Esophagus squamous epithelium (tissue), 5 donors: ENCODE measurements around the gene LRP10. TPM values are rescaled to one million over a fixed set of nuclear protein-coding genes. Genes with fewer than 3 reads are reported as not detected.
"Not testable (repeated sequence)": the region's sequence is repeated elsewhere in the genome, so short reads cannot be mapped to it uniquely, and the experiment has no call there.

ENCODE experiments used
- DNase-seq: peaks from one replicate; lab custom pipeline; 2025; lab: John Stamatoyannopoulos, UW
- H3K27ac ChIP-seq, 4 donors: fragments of 200-600 bp; sonication (generic); one replicate each; pipeline ENCODE4 v1.5.1; 2016 to 2019; ENCODE audit warnings: mild to moderate bottlenecking in 1 of 4
- H3K27me3 ChIP-seq, 4 donors: fragments of 200-600 bp; sonication (generic); 1 replicate in 3 of 4; 2 replicates in 1 of 4; pipeline versions ENCODE4 v1.5.1 to v1.6.0; 2017 to 2021; ENCODE audit warnings: antibody characterized with exemption in 1 of 4
- H3K36me3 ChIP-seq, 3 donors: fragments of 200-600 bp; sonication (generic); one replicate each; pipeline ENCODE4 v1.5.1; 2016 to 2019
- H3K4me1 ChIP-seq, 3 donors: fragments of 200-600 bp; sonication (generic); one replicate each; pipeline ENCODE4 v1.5.1; 2017 to 2019
- H3K4me3 ChIP-seq, 4 donors: fragments of 200-600 bp; sonication (generic); 1 replicate in 3 of 4; 2 replicates in 1 of 4; pipeline ENCODE4 v1.5.1; 2016 to 2019; ENCODE audit warnings: mild to moderate bottlenecking in 2 of 4, moderate library complexity in 1 of 4
- H3K9me3 ChIP-seq, 3 donors: fragments of 200-600 bp; sonication (generic); one replicate each; pipeline ENCODE4 v1.5.1; 2016 to 2019
- CTCF ChIP-seq, 6 experiments: fragments of 450-650 bp in 4 of 6; fragments of 200-600 bp in 2 of 6; sonication (generic) in 2 of 6; IDR thresholded peaks; one replicate each; pipeline ENCODE4 v1.5.1; 2016 to 2019; ENCODE audit warnings: antibody characterized with exemption in 6 of 6, mild to moderate bottlenecking in 4 of 6, moderate library complexity in 4 of 6
- POLR2A ChIP-seq, 4 donors: fragments of 450-650 bp; IDR thresholded peaks; one replicate each; pipeline ENCODE4 v1.6.1; 2017; ENCODE audit warnings: antibody characterized with exemption in 4 of 4, mild to moderate bottlenecking in 4 of 4, moderate library complexity in 3 of 4
- WGBS, 2 donors: methylation state at CpG; one replicate each; pipeline ENCODE4 v1.1.5; 2018; 5-methylcytosine and 5-hydroxymethylcytosine counted together
- intact Hi-C: fragments of 100-400 bp; cut with DNase I; formaldehyde crosslinking; loops from one replicate; pipeline ENCODE4 v1.15.0; 2022
- total RNA-seq, 4 donors: library from RNA; depleted of rRNA; stranded (reverse); fragments of >200 nt; gene quantifications; one replicate each; pipeline ENCODE4 v1.1.0, GENCODE V29; 2016
- donor health status: DM: yes; HTN: yes; CAD: no.

LRP10 gene
- 100 to 1,000 TPM; 111 to 314 (median 128) TPM for total RNA-seq

- Histone ChIP-seq H3K27me3 (no peaks in the 10 kb centered on the region), H3K4me1 (peaks cover 20 to 58% (median 31%) of the 10 kb centered on the region in 3 donors), H3K36me3 (peaks cover 20 to 36% (median 31%) of the 10 kb centered on the region in 3 donors), H3K27ac (peak within 1 kb of the TSS; percentile 97 to 100 (median 100)), H3K9me3 (no peaks in the 10 kb centered on the region), H3K4me3 (peak within 1 kb of the TSS; percentile 64 to 100 (median 88))
- WGBS, 2 donors = 0 to 1% methylated on average over 12 to 19 of the region's 50 CpGs
- intact Hi-C loops = no loop called here
- TF ChIP-seq POLR2A (IDR thresholded peaks at IDR 0.05) (peak in 3 of 4 donors; percentile 73 to 93 (median 73)), CTCF (IDR thresholded peaks at IDR 0.05) (peak in 4 of 6 experiments; percentile 4 to 25 (median 12))
- peak; percentile 72 for DNase-seq
Observed at GRCh38 chr14:22871224-22872032, at the start of gene LRP10. TSS of gene LRP10 (plus strand) at chr14:22871740. CDS start at chr14:22872304, 564 bp downstream.

- TF ChIP-seq CTCF (IDR thresholded peaks at IDR 0.05) (no peak), POLR2A (IDR thresholded peaks at IDR 0.05) (no peak)
- no peaks in the 10 kb centered on the region for H3K36me3 ChIP-seq
- peak overlapping the region; percentile 17 to 74 (median 46) for H3K4me3 ChIP-seq
- H3K27ac ChIP-seq = peak overlapping the region; percentile 34 to 91 (median 78)
- H3K27me3 ChIP-seq = peaks cover 0 to 4% (median 0%) of the 10 kb centered on the region in 4 donors
- H3K9me3 ChIP-seq = no peaks in the 10 kb centered on the region
- intact Hi-C loops = no loop called here
- no peak for DNase-seq
- peaks cover 6 to 64% (median 25%) of the 10 kb centered on the region in 3 donors for H3K4me1 ChIP-seq
- 66 to 69% methylated on average over 16 to 25 of the region's 32 CpGs for WGBS, 2 donors
Observed at GRCh38 chr14:22822016-22822570, 49.4 kb upstream of the LRP10 start.

GRCh38 chr14:22822571-22823098, 48.9 kb upstream of the LRP10 start:
- H3K36me3 ChIP-seq = no peaks in the 10 kb centered on the region
- H3K4me3 ChIP-seq = peak overlapping the region; percentile 17 to 74 (median 46)
- WGBS, 2 donors = 0 to 2% methylated on average over 15 of the region's 34 CpGs
- H3K9me3 ChIP-seq = no peaks in the 10 kb centered on the region
- DNase-seq = no peak
- H3K4me1 ChIP-seq = peaks cover 6 to 61% (median 22%) of the 10 kb centered on the region in 3 donors
- intact Hi-C loops = no loop called here
- H3K27me3 ChIP-seq = peaks cover 0 to 4% (median 0%) of the 10 kb centered on the region in 4 donors
- peak overlapping the region; percentile 34 to 91 (median 78) for H3K27ac ChIP-seq
- TF ChIP-seq CTCF (IDR thresholded peaks at IDR 0.05) (peak; percentile 70 to 90 (median 84)), POLR2A (IDR thresholded peaks at IDR 0.05) (no peak)

- Histone ChIP-seq H3K4me1 (peaks cover 6 to 44% (median 10%) of the 10 kb centered on the region in 3 donors), H3K4me3 (no peak overlapping the region), H3K9me3 (no peaks in the 10 kb centered on the region), H3K27ac (no peak overlapping the region), H3K36me3 (no peaks in the 10 kb centered on the region), H3K27me3 (no peaks in the 10 kb centered on the region)
- intact Hi-C loops = no loop called here
- WGBS, 2 donors = 62 to 65% methylated on average over 8 of the region's 8 CpGs
- DNase-seq = no peak
- TF ChIP-seq POLR2A (IDR thresholded peaks at IDR 0.05) = no peak
- no peak for TF ChIP-seq CTCF (IDR thresholded peaks at IDR 0.05)
Observed at GRCh38 chr14:22824711-22825359, 46.7 kb upstream of the LRP10 start.

GRCh38 chr14:22829076-22829660, 42.4 kb upstream of the LRP10 start:
- Histone ChIP-seq H3K36me3 (peaks cover 0 to 30% (median 0%) of the 10 kb centered on the region in 3 donors), H3K27ac (peak overlapping the region; percentile 83 to 91 (median 87)), H3K4me1 (peaks cover 10 to 34% (median 11%) of the 10 kb centered on the region in 3 donors), H3K4me3 (peak overlapping the region; percentile 61 to 90 (median 78))
- H3K27me3 ChIP-seq, DNase-seq, intact Hi-C loops, H3K9me3 ChIP-seq: not testable (repeated sequence)
- WGBS, 2 donors = 80 to 81% methylated on average over 12 of the region's 12 CpGs
